Right lobe of liver (tissue), 6 donors: Measurements from ENCODE around the gene SLC39A5. TPM values are rescaled to one million over a fixed set of nuclear protein-coding genes. Genes with fewer than 3 reads are reported as not detected.
A peak's percentile ranks its signal among the peaks of the same experiment; 100 is the strongest.

ENCODE experiments used
- ATAC-seq, 4 donors: fragments of 200-7000 bp; cut with Tn5 transposase; one replicate each; pipeline ENCODE4 v1.9.1; 2020; ENCODE audit warnings: mild to moderate bottlenecking in 4 of 4, moderate library complexity in 4 of 4
- DNase-seq, 3 donors: peaks; one replicate each; pipeline ENCODE4 v3.0.0-alpha.2; 2020
- H3K27ac ChIP-seq, 3 donors: fragments of 200-600 bp; one replicate each; pipeline ENCODE4 v1.8.0; 2022
- H3K27me3 ChIP-seq, 2 donors: fragments of 200-600 bp; one replicate each; pipeline ENCODE4 v1.8.0; 2022
- H3K36me3 ChIP-seq, 4 donors: fragments of 200-600 bp; sonication (generic) in 1 of 4; one replicate each; pipeline versions ENCODE4 v1.5.1 to v1.8.0; 2017 to 2022; ENCODE audit warnings: control low read depth in 1 of 4
- H3K4me1 ChIP-seq, 4 donors: fragments of 200-600 bp; sonication (generic) in 1 of 4; one replicate each; pipeline versions ENCODE4 v1.5.1 to v1.8.0; 2017 to 2022; ENCODE audit warnings: control low read depth in 1 of 4
- H3K4me3 ChIP-seq, 3 donors: fragments of 200-600 bp; one replicate each; pipeline ENCODE4 v1.8.0; 2022
- H3K9me3 ChIP-seq, 4 donors: fragments of 200-600 bp; sonication (generic) in 1 of 4; one replicate each; pipeline versions ENCODE4 v1.5.1 to v1.8.0; 2017 to 2022; ENCODE audit warnings: control low read depth in 1 of 4
- CTCF ChIP-seq, 4 donors: fragments of 200-600 bp in 3 of 4; fragments of 450-650 bp in 1 of 4; IDR thresholded peaks; one replicate each; pipeline versions ENCODE4 v1.5.1 to v1.8.0; 2016 to 2022; ENCODE audit warnings: antibody characterized with exemption in 4 of 4, mild to moderate bottlenecking in 2 of 4
- POLR2A ChIP-seq: fragments of 450-650 bp; IDR thresholded peaks from one replicate; pipeline ENCODE4 v1.6.1; 2017; ENCODE audit warnings: antibody characterized with exemption, mild to moderate bottlenecking
- WGBS: methylation state at CpG from one replicate; pipeline ENCODE4 v1.1.6; 2018; ENCODE audit warnings: low coverage, low lambda C conversion rate; ENCODE audit not compliant: insufficient coverage; ENCODE audit errors: missing lambda C conversion rate; 5-methylcytosine and 5-hydroxymethylcytosine counted together
- intact Hi-C, 2 donors: fragments of 100-400 bp; cut with DNase I; formaldehyde crosslinking; loops; one replicate each; pipeline versions ENCODE4 v1.11.2 to v1.14.1; 2022
- long read RNA-seq: library from polyadenylated mRNA; unstranded; transcript quantifications from one replicate; pipeline ENCODE4 v2.0.0, GENCODE V29; 2019
- total RNA-seq, 6 experiments: library from RNA; depleted of rRNA in 2 of 6; stranded (reverse); fragments of >200 nt in 2 of 6; fragmentation: NEBNext Ultra II Directional in 3 of 6; extraction: Animal tissue kit (Norgen Biotek cat#: 25700) in 3 of 6; gene quantifications; one replicate each; pipeline versions ENCODE4 v1.1.0 to v1.2.4, GENCODE V29; 2016 to 2023
- donor health status: DM: no; HTN: yes; CAD: no.
- donor health status: DM: no; HTN: no; CAD: no.
- donor health status: DM: no; HTN: no; CAD: no.
- donor health status: DM: no; HTN: yes; CAD: no.
- donor health status: DM: no; HTN: yes; CAD: no.

The SLC39A5 gene
- total RNA-seq: 100 to 1,000 TPM in 3 of 6 experiments, 10 to 100 TPM in 3; 39.7 to 209 (median 110) TPM
- long read RNA-seq, transcript SLC39A5-201 (11 exons, 2,031 nt): major isoform, 12 of 46 reads
- long read RNA-seq, partial matches to known transcripts: 10 of 46 reads
- long read RNA-seq, other reads (novel, unspliced or antisense): 24 of 46 reads

- Histone ChIP-seq H3K4me1 (peaks cover 0 to 12% (median 4%) of the 10 kb centered on the region in 4 donors), H3K36me3 (no peaks in the 10 kb centered on the region), H3K27ac (peak within 1 kb of the TSS in 2 of 3 donors; percentile 74 to 75), H3K27me3 (no peaks in the 10 kb centered on the region), H3K4me3 (peak within 1 kb of the TSS; percentile 26 to 60 (median 57)), H3K9me3 (no peaks in the 10 kb centered on the region)
- ATAC-seq (peak in 3 of 4 donors; percentile 44 to 57 (median 46)), DNase-seq (peak in 1 of 3 donors; percentile 75)
- intact Hi-C loops: no loop called here
- 19% methylated on average over 4 of the region's 4 CpGs for WGBS
- TF ChIP-seq CTCF (IDR thresholded peaks at IDR 0.05): no peak
- no peak for TF ChIP-seq POLR2A
Measured at GRCh38 chr12:56229916-56230431, at the start of gene SLC39A5. TSS of gene SLC39A5 (plus strand) at chr12:56230051. CDS start at chr12:56231275, 1,224 bp downstream.

GRCh38 chr12:56186957-56187356 lies 42.9 kb upstream of the SLC39A5 start:
- Histone ChIP-seq H3K36me3 (peaks cover 0 to 42% (median 14%) of the 10 kb centered on the region in 4 donors), H3K4me1 (peaks cover 0 to 13% (median 6%) of the 10 kb centered on the region in 4 donors), H3K4me3 (no peak overlapping the region), H3K27me3 (no peaks in the 10 kb centered on the region), H3K27ac (no peak overlapping the region), H3K9me3 (no peaks in the 10 kb centered on the region)
- 62% methylated on average over 2 of the region's 2 CpGs for WGBS
- ATAC-seq: no peak
- intact Hi-C loops: loop anchor here (5.0 kb wide), 2 partner anchors 55 to 60 kb away; partner anchors contain the start of gene ESYT1 (in 1 of the 2)
- TF ChIP-seq CTCF (IDR thresholded peaks at IDR 0.05) (no peak), POLR2A (no peak)
- DNase-seq: no peak

- Histone ChIP-seq H3K9me3 (no peaks in the 10 kb centered on the region), H3K27ac (peak overlapping the region; percentile 29 to 63 (median 58)), H3K36me3 (peaks cover 0 to 29% (median 8%) of the 10 kb centered on the region in 4 donors), H3K4me1 (peaks cover 0 to 13% (median 6%) of the 10 kb centered on the region in 4 donors), H3K27me3 (no peaks in the 10 kb centered on the region), H3K4me3 (peak overlapping the region; percentile 57 to 80 (median 80))
- WGBS: 21% methylated on average over 9 of the region's 10 CpGs
- ATAC-seq (no peak), DNase-seq (no peak)
- TF ChIP-seq CTCF (IDR thresholded peaks at IDR 0.05): no peak
- TF ChIP-seq POLR2A: no peak
- intact Hi-C loops: loop anchor here (5.0 kb wide), 2 partner anchors 56 to 61 kb away; partner anchors contain the start of gene ESYT1 (in 1 of the 2)
Measured at GRCh38 chr12:56188131-56188777, 41.6 kb upstream of the SLC39A5 start.

GRCh38 chr12:56188778-56189098 lies 41.1 kb upstream of the SLC39A5 start:
- Histone ChIP-seq H3K9me3 (no peaks in the 10 kb centered on the region), H3K36me3 (peaks cover 0 to 24% (median 6%) of the 10 kb centered on the region in 4 donors), H3K4me1 (peaks cover 0 to 13% (median 6%) of the 10 kb centered on the region in 4 donors), H3K27me3 (no peaks in the 10 kb centered on the region), H3K27ac (peak overlapping the region; percentile 29 to 63 (median 58)), H3K4me3 (peak overlapping the region; percentile 57 to 80 (median 80))
- ATAC-seq: peak in 2 of 4 donors; percentile 2 to 5
- WGBS: 0% methylated on average over 11 of the region's 17 CpGs
- TF ChIP-seq POLR2A: no peak
- no peak for TF ChIP-seq CTCF (IDR thresholded peaks at IDR 0.05)
- intact Hi-C loops: loop anchor here (5.0 kb wide), 2 partner anchors 56 to 61 kb away; partner anchors contain the start of gene ESYT1 (in 1 of the 2)
- DNase-seq: peak in 1 of 3 donors; percentile 68
